HEK293 (cell line): Measurements from ENCODE around the gene DVL1.
A peak's percentile ranks its signal among the peaks of the same experiment; 100 is the strongest.

Experiments
- OSR2 ChIP-seq: fragments of 450-650 bp; formaldehyde crosslinking; IDR thresholded peaks from 2 replicates; pipeline ENCODE4 v1.5.1; 2016; ENCODE audit warnings: missing biosample characterization, missing genetic modification characterization
- ZBTB48 ChIP-seq: fragments of 450-650 bp; formaldehyde crosslinking; IDR thresholded peaks from 2 replicates; pipeline ENCODE4 v1.5.1; 2016; ENCODE audit warnings: missing biosample characterization, missing genetic modification characterization
- ZEB2 ChIP-seq: fragments of 450-650 bp; formaldehyde crosslinking; IDR thresholded peaks from 2 replicates; pipeline ENCODE4 v1.5.1; 2016; ENCODE audit warnings: missing biosample characterization, missing genetic modification characterization
- ZNF274 ChIP-seq, 2 experiments: fragments of 200-500 bp in 1 of 2; fragments of 450-650 bp in 1 of 2; sonication (Bioruptor generic) in 1 of 2; formaldehyde crosslinking in 1 of 2; IDR thresholded peaks; 2 replicates each; pipeline versions ENCODE4 v1.5.1 to v1.6.1; 2014 to 2016; ENCODE audit warnings: borderline replicate concordance in 1 of 2, inconsistent platforms in 1 of 2, low read length in 1 of 2, missing biosample characterization in 1 of 2, missing genetic modification characterization in 1 of 2
- ZNF549 ChIP-seq: fragments of 450-650 bp; IDR thresholded peaks from 2 replicates; pipeline ENCODE4 v1.5.1; 2018; ENCODE audit warnings: missing biosample characterization, missing genetic modification characterization, mild to moderate bottlenecking, inconsistent platforms, moderate library complexity
- ZNF571 ChIP-seq: fragments of 450-650 bp; formaldehyde crosslinking; IDR thresholded peaks from 2 replicates; pipeline ENCODE4 v1.5.0; 2017; ENCODE audit warnings: missing biosample characterization, missing genetic modification characterization
- TF ChIP-seq, protein P1 (sequence below): fragments of 450-650 bp; formaldehyde crosslinking; IDR thresholded peaks from 2 replicates; pipeline ENCODE4 v1.5.1; 2016; ENCODE audit warnings: missing biosample characterization, missing genetic modification characterization, borderline replicate concordance
- TF ChIP-seq, protein P2 (sequence below): fragments of 450-650 bp; formaldehyde crosslinking; IDR thresholded peaks from 2 replicates; pipeline ENCODE4 v1.5.1; 2016; ENCODE audit warnings: missing biosample characterization, missing genetic modification characterization, low read depth
- TF ChIP-seq, protein P3 (sequence below): fragments of 450-650 bp; formaldehyde crosslinking; IDR thresholded peaks from 2 replicates; pipeline ENCODE4 v1.5.1; 2016; ENCODE audit warnings: missing biosample characterization, missing genetic modification characterization

DNA sequence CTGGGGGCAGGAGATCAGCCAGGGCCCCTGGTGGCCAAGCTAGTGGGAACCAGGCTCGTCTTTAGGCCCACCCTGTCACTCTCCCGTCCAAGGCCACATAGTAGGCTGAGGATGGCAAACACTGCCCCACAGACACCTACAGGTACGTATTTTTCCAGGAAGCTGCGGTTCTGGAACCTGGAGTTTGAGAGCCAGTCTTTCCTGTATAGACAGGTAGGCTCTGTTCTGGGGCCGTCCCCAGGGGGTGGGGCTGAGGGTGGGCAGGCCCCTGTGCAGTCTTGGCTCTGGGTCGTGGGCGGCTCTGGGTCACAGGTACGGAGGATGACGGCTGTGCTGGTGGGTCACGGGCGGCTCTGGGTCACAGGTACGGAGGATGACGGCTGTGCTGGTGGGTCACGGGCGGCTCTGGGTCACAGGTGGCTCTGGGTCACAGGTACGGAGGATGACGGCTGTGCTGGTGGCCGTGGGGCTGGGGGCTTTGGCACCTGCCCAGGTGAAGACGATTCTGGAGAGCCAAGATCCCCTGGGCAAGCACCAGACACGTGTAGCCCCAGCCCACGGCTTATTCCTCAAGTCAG, 38.7 kb downstream of the DVL1 start:
- TF ChIP-seq, protein P1, sequence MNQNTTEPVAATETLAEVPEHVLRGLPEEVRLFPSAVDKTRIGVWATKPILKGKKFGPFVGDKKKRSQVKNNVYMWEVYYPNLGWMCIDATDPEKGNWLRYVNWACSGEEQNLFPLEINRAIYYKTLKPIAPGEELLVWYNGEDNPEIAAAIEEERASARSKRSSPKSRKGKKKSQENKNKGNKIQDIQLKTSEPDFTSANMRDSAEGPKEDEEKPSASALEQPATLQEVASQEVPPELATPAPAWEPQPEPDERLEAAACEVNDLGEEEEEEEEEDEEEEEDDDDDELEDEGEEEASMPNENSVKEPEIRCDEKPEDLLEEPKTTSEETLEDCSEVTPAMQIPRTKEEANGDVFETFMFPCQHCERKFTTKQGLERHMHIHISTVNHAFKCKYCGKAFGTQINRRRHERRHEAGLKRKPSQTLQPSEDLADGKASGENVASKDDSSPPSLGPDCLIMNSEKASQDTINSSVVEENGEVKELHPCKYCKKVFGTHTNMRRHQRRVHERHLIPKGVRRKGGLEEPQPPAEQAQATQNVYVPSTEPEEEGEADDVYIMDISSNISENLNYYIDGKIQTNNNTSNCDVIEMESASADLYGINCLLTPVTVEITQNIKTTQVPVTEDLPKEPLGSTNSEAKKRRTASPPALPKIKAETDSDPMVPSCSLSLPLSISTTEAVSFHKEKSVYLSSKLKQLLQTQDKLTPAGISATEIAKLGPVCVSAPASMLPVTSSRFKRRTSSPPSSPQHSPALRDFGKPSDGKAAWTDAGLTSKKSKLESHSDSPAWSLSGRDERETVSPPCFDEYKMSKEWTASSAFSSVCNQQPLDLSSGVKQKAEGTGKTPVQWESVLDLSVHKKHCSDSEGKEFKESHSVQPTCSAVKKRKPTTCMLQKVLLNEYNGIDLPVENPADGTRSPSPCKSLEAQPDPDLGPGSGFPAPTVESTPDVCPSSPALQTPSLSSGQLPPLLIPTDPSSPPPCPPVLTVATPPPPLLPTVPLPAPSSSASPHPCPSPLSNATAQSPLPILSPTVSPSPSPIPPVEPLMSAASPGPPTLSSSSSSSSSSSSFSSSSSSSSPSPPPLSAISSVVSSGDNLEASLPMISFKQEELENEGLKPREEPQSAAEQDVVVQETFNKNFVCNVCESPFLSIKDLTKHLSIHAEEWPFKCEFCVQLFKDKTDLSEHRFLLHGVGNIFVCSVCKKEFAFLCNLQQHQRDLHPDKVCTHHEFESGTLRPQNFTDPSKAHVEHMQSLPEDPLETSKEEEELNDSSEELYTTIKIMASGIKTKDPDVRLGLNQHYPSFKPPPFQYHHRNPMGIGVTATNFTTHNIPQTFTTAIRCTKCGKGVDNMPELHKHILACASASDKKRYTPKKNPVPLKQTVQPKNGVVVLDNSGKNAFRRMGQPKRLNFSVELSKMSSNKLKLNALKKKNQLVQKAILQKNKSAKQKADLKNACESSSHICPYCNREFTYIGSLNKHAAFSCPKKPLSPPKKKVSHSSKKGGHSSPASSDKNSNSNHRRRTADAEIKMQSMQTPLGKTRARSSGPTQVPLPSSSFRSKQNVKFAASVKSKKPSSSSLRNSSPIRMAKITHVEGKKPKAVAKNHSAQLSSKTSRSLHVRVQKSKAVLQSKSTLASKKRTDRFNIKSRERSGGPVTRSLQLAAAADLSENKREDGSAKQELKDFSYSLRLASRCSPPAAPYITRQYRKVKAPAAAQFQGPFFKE (tag by site-specific recombination), result no peak
- TF ChIP-seq ZBTB48 (tag by site-specific recombination) (no peak), ZNF274 (IDR thresholded peaks at IDR 0.05; ENCODE audit: low read length) (no peak), ZNF274 (tag by site-specific recombination; IDR thresholded peaks at IDR 0.05; ENCODE audit: borderline replicate concordance) (no peak), ZNF549 (tag by site-specific recombination) (no peak), ZEB2 (tag by site-specific recombination) (0 out of 2 replicates have a peak, but pooled peaks have one; percentile 20), OSR2 (no peak), ZNF571 (tag by site-specific recombination) (no peak)
- TF ChIP-seq, protein P2, sequence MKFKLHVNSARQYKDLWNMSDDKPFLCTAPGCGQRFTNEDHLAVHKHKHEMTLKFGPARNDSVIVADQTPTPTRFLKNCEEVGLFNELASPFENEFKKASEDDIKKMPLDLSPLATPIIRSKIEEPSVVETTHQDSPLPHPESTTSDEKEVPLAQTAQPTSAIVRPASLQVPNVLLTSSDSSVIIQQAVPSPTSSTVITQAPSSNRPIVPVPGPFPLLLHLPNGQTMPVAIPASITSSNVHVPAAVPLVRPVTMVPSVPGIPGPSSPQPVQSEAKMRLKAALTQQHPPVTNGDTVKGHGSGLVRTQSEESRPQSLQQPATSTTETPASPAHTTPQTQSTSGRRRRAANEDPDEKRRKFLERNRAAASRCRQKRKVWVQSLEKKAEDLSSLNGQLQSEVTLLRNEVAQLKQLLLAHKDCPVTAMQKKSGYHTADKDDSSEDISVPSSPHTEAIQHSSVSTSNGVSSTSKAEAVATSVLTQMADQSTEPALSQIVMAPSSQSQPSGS, result no peak
- TF ChIP-seq, protein P3, sequence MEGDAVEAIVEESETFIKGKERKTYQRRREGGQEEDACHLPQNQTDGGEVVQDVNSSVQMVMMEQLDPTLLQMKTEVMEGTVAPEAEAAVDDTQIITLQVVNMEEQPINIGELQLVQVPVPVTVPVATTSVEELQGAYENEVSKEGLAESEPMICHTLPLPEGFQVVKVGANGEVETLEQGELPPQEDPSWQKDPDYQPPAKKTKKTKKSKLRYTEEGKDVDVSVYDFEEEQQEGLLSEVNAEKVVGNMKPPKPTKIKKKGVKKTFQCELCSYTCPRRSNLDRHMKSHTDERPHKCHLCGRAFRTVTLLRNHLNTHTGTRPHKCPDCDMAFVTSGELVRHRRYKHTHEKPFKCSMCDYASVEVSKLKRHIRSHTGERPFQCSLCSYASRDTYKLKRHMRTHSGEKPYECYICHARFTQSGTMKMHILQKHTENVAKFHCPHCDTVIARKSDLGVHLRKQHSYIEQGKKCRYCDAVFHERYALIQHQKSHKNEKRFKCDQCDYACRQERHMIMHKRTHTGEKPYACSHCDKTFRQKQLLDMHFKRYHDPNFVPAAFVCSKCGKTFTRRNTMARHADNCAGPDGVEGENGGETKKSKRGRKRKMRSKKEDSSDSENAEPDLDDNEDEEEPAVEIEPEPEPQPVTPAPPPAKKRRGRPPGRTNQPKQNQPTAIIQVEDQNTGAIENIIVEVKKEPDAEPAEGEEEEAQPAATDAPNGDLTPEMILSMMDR (tag by site-specific recombination), result no peak
